ENCODE results near the gene DRC7. TPM values are rescaled to one million over a fixed set of nuclear protein-coding genes. Genes with fewer than 3 reads are reported as not detected.

The DRC7 gene
- polyA plus RNA-seq, 1 of the 3 experiments (the other 2 are of a cell fraction): 0.58 TPM

DNA sequence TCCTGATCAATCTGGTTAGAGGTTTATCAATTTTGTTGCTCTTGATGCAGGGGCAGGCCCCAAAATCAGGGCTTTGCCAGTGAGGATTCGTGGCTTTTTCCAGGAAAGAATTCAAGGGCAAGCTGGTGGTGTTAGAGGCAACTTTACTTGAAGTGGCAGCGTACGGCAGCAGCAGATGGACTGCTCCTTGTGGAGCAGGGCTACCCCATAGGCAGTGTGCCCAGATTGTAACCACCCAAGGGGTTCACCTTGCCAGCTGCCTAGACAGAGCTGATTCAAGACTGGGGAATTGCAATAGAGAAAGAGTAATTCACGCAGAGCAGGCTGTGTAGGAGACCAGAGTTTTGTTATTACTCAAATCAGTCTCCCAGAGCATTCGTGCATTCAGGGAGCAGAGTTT, 16.7 kb downstream of the DRC7 start (continued):
- TF ChIP-seq, protein P1, sequence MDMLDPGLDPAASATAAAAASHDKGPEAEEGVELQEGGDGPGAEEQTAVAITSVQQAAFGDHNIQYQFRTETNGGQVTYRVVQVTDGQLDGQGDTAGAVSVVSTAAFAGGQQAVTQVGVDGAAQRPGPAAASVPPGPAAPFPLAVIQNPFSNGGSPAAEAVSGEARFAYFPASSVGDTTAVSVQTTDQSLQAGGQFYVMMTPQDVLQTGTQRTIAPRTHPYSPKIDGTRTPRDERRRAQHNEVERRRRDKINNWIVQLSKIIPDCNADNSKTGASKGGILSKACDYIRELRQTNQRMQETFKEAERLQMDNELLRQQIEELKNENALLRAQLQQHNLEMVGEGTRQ (IDR thresholded peaks at IDR 0.05; ENCODE audit: borderline replicate concordance, low read depth, low read length): no peak
- TF ChIP-seq POLR2AphosphoS5 (IDR thresholded peaks at IDR 0.05; ENCODE audit: low read depth, low read length) (no peak), CHD2 (IDR thresholded peaks at IDR 0.05; ENCODE audit: low read length, partially characterized antibody) (no peak), ELF1 (IDR thresholded peaks at IDR 0.05) (no peak), SIN3A (IDR thresholded peaks at IDR 0.05; ENCODE audit: borderline replicate concordance, low read depth, low read length) (no peak)
- TF ChIP-seq, protein P2, sequence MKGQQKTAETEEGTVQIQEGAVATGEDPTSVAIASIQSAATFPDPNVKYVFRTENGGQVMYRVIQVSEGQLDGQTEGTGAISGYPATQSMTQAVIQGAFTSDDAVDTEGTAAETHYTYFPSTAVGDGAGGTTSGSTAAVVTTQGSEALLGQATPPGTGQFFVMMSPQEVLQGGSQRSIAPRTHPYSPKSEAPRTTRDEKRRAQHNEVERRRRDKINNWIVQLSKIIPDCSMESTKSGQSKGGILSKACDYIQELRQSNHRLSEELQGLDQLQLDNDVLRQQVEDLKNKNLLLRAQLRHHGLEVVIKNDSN (IDR thresholded peaks at IDR 0.05; ENCODE audit: borderline replicate concordance, low read depth): no peak
- TF ChIP-seq, protein P3, sequence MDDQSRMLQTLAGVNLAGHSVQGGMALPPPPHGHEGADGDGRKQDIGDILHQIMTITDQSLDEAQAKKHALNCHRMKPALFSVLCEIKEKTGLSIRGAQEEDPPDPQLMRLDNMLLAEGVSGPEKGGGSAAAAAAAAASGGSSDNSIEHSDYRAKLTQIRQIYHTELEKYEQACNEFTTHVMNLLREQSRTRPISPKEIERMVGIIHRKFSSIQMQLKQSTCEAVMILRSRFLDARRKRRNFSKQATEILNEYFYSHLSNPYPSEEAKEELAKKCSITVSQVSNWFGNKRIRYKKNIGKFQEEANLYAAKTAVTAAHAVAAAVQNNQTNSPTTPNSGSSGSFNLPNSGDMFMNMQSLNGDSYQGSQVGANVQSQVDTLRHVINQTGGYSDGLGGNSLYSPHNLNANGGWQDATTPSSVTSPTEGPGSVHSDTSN (IDR thresholded peaks at IDR 0.05): no peak

DNA sequence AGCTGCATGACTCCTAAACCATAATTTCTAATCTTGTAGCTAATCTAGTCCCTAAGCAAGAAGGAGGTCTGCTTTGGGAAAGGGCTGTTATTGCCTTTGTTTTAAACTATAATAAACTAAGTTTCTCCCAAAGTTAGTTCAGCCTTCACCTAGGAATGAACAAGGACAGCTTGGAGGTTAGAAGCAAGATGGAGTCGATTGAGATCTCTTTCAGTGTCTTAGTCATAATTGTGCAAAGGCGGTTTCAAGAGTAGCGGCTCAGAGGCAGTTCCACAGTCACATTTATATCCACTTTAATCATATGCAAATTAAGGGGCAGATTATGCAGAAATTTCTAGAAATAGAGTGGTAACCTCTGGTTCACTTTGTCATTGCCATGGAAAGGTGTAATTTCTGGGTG, 17.4 kb downstream of the DRC7 start:
- no peaks in the 10 kb centered on the region for H3F3A ChIP-seq (replicated peaks; ENCODE audit: insufficient read depth)
- H3K4me1 ChIP-seq (ENCODE audit: control insufficient read depth in 1 of 2, insufficient read depth in 2 of 2, low read depth in 1 of 2, low read length in 1 of 2): no peaks in the 10 kb centered on the region; a peak in 1 of 4 replicates
- H3K9me2 ChIP-seq: no peaks in the 10 kb centered on the region
- H4K20me1 ChIP-seq (ENCODE audit: insufficient read depth): no peaks in the 10 kb centered on the region
- no peak overlapping the region for H3K27ac ChIP-seq (ENCODE audit: low read depth in 2 of 2, low read length in 1 of 2)
- H3K9ac ChIP-seq: no peak overlapping the region
- CTCF ChIA-PET: interaction anchor here (1.4 to 2.3 kb wide), 2 partner anchors 23 to 135 kb away, joined by 4 to 10 read pairs; partner anchors contain the start of gene KATNB1
- H3K36me3 ChIP-seq (replicated peaks in 1 of 2; ENCODE audit: control insufficient read depth in 1 of 2, insufficient read depth in 2 of 2, low read length in 1 of 2): no peaks in the 10 kb centered on the region
- POLR2A ChIA-PET: no interaction called here
- TF ChIP-seq FOXJ3 (CRISPR knock-in tag; IDR thresholded peaks at IDR 0.05): no peak
- TF ChIP-seq JUND (IDR thresholded peaks at IDR 0.05): no peak
- no peak for TF ChIP-seq RCOR1 (IDR thresholded peaks at IDR 0.05; ENCODE audit: low read length)
- TF ChIP-seq TCF12 (IDR thresholded peaks at IDR 0.05): no peak
- no peak for TF ChIP-seq MXI1 (IDR thresholded peaks at IDR 0.05; ENCODE audit: low read depth, low read length)
- TF ChIP-seq, protein P4, sequence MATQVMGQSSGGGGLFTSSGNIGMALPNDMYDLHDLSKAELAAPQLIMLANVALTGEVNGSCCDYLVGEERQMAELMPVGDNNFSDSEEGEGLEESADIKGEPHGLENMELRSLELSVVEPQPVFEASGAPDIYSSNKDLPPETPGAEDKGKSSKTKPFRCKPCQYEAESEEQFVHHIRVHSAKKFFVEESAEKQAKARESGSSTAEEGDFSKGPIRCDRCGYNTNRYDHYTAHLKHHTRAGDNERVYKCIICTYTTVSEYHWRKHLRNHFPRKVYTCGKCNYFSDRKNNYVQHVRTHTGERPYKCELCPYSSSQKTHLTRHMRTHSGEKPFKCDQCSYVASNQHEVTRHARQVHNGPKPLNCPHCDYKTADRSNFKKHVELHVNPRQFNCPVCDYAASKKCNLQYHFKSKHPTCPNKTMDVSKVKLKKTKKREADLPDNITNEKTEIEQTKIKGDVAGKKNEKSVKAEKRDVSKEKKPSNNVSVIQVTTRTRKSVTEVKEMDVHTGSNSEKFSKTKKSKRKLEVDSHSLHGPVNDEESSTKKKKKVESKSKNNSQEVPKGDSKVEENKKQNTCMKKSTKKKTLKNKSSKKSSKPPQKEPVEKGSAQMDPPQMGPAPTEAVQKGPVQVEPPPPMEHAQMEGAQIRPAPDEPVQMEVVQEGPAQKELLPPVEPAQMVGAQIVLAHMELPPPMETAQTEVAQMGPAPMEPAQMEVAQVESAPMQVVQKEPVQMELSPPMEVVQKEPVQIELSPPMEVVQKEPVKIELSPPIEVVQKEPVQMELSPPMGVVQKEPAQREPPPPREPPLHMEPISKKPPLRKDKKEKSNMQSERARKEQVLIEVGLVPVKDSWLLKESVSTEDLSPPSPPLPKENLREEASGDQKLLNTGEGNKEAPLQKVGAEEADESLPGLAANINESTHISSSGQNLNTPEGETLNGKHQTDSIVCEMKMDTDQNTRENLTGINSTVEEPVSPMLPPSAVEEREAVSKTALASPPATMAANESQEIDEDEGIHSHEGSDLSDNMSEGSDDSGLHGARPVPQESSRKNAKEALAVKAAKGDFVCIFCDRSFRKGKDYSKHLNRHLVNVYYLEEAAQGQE (IDR thresholded peaks at IDR 0.05; ENCODE audit: low read depth, low read length): no peak
- no peak for TF ChIP-seq ELF1 (IDR thresholded peaks at IDR 0.05)
- no peak for TF ChIP-seq CHD2 (IDR thresholded peaks at IDR 0.05; ENCODE audit: low read length, partially characterized antibody)
- TF ChIP-seq RAD21 (IDR thresholded peaks at IDR 0.05; ENCODE audit: low read length): no peak
- TF ChIP-seq, protein P5, sequence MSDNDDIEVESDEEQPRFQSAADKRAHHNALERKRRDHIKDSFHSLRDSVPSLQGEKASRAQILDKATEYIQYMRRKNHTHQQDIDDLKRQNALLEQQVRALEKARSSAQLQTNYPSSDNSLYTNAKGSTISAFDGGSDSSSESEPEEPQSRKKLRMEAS (IDR thresholded peaks at IDR 0.05; ENCODE audit: low read depth): no peak
- no peak for TF ChIP-seq POLR2AphosphoS5 (IDR thresholded peaks at IDR 0.05; ENCODE audit: low read depth, low read length)
- TF ChIP-seq, protein P1 (IDR thresholded peaks at IDR 0.05; ENCODE audit: borderline replicate concordance, low read depth, low read length): no peak
- TF ChIP-seq FOSL2 (IDR thresholded peaks at IDR 0.05; ENCODE audit: borderline replicate concordance, low read depth): no peak
- no peak for TF ChIP-seq MEF2A (IDR thresholded peaks at IDR 0.05; ENCODE audit: borderline replicate concordance, low read depth)
- TF ChIP-seq, protein P6, sequence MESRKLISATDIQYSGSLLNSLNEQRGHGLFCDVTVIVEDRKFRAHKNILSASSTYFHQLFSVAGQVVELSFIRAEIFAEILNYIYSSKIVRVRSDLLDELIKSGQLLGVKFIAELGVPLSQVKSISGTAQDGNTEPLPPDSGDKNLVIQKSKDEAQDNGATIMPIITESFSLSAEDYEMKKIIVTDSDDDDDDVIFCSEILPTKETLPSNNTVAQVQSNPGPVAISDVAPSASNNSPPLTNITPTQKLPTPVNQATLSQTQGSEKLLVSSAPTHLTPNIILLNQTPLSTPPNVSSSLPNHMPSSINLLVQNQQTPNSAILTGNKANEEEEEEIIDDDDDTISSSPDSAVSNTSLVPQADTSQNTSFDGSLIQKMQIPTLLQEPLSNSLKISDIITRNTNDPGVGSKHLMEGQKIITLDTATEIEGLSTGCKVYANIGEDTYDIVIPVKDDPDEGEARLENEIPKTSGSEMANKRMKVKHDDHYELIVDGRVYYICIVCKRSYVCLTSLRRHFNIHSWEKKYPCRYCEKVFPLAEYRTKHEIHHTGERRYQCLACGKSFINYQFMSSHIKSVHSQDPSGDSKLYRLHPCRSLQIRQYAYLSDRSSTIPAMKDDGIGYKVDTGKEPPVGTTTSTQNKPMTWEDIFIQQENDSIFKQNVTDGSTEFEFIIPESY (IDR thresholded peaks at IDR 0.05; ENCODE audit: borderline replicate concordance, low read depth): no peak
- TF ChIP-seq RFX5 (IDR thresholded peaks at IDR 0.05; ENCODE audit: low read length): no peak
- TF ChIP-seq YY1 (IDR thresholded peaks at IDR 0.05; ENCODE audit: low read depth): no peak
- no peak for TF ChIP-seq TEAD4 (IDR thresholded peaks at IDR 0.05; ENCODE audit: borderline replicate concordance, insufficient read depth)
- TF ChIP-seq GABPA (IDR thresholded peaks at IDR 0.05; ENCODE audit: low read depth): no peak
- H2AFZ ChIP-seq (ENCODE audit: low read depth): no peak overlapping the region
- WGBS (ENCODE audit: low lambda C conversion rate): 79% methylated on average over 3 of the region's 3 CpGs
- DNase-seq: no peak
- no peak overlapping the region for H3K4me3 ChIP-seq (ENCODE audit: low read depth in 2 of 2, low read length in 1 of 2)
- H3K79me2 ChIP-seq (ENCODE audit: insufficient read depth): no peaks in the 10 kb centered on the region
- peaks cover 17% of the 10 kb centered on the region for H3K27me3 ChIP-seq (ENCODE audit: insufficient read depth)
- H3K9me3 ChIP-seq: no peaks in the 10 kb centered on the region
- H3K4me2 ChIP-seq: no peak overlapping the region
